Panc1 (cell line): ENCODE data around the gene BCL2L1. TPM values are rescaled to one million over a fixed set of nuclear protein-coding genes. Genes with fewer than 3 reads are reported as not detected.
A peak's percentile ranks its signal among the peaks of the same experiment; 100 is the strongest.

ENCODE experiments used
- ATAC-seq: fragments of 200-7000 bp; cut with Tn5 transposase; 2 replicates; pipeline ENCODE4 v1.9.1; 2020; ENCODE audit warnings: mild to moderate bottlenecking, moderate library complexity
- BruUV-seq: library from RNA; stranded (reverse); fragments of 400-500 nt; replicated peaks from 2 replicates; lab custom pipeline; 2021; lab: Mats Ljungman, UMichigan
- CTCF ChIA-PET: fragments of 300-600 bp; sonication (Branson Sonifier 250); formaldehyde crosslinking; loops from one replicate; lab custom pipeline; 2022; ENCODE audit warnings: antibody characterized with exemption; lab: Charles Lee
- POLR2A ChIA-PET: fragments of 300-600 bp; sonication (Branson Sonifier 250); formaldehyde crosslinking; loops from one replicate; lab custom pipeline; 2022; ENCODE audit warnings: antibody characterized with exemption; lab: Charles Lee
- DNase-seq: peaks from one replicate; pipeline ENCODE4 v3.0.0-alpha.2; 2010; ENCODE audit warnings: low read depth, low spot score
- H3K27ac ChIP-seq: 2 replicates; pipeline ENCODE4 v1.5.1; 2011; ENCODE audit warnings: mild to moderate bottlenecking, low read length, inconsistent platforms
- H3K27me3 ChIP-seq: fragments of 200-500 bp; sonication (Bioruptor generic); 2 replicates; pipeline ENCODE4 v1.6.0; 2014; ENCODE audit warnings: low read length, inconsistent platforms; ENCODE audit not compliant: control insufficient read depth, insufficient read depth
- H3K36me3 ChIP-seq: fragments of 200-500 bp; sonication (Bioruptor generic); 2 replicates; pipeline ENCODE4 v1.5.1; 2014; ENCODE audit warnings: inconsistent platforms, mild to moderate bottlenecking, low read length, moderate library complexity; ENCODE audit not compliant: control insufficient read depth, insufficient read depth
- H3K4me1 ChIP-seq: 2 replicates; pipeline ENCODE4 v1.5.1; 2011; ENCODE audit warnings: inconsistent platforms, mild to moderate bottlenecking, low read length, moderate library complexity; ENCODE audit not compliant: control insufficient read depth, insufficient read depth
- H3K4me3 ChIP-seq, 2 experiments: 2 replicates each; pipeline ENCODE4 v1.5.1; 2011 to 2012; ENCODE audit warnings: low read depth in 2 of 2, low read length in 2 of 2, mild to moderate bottlenecking in 2 of 2, inconsistent platforms in 1 of 2, moderate library complexity in 1 of 2
- H3K9me3 ChIP-seq: fragments of 200-500 bp; sonication (Bioruptor generic); 2 replicates; pipeline ENCODE4 v1.5.1; 2014; ENCODE audit warnings: low read depth, mild to moderate bottlenecking, inconsistent platforms, low read length, moderate library complexity; ENCODE audit not compliant: control insufficient read depth, insufficient read depth
- CTCF ChIP-seq: fragments of 450-650 bp; IDR thresholded peaks from 2 replicates; pipeline ENCODE4 v1.5.1; 2017; ENCODE audit warnings: mild to moderate bottlenecking
- POLR2AphosphoS5 ChIP-seq: IDR thresholded peaks from 2 replicates; pipeline ENCODE4 v1.6.1; 2012; ENCODE audit warnings: mild to moderate bottlenecking, low read depth, low read length, moderate library complexity
- SIN3A ChIP-seq: IDR thresholded peaks from 2 replicates; pipeline ENCODE4 v1.6.1; 2012; ENCODE audit warnings: low read depth, mild to moderate bottlenecking, low read length, moderate library complexity, borderline replicate concordance; ENCODE audit not compliant: insufficient read depth
- TCF7L2 ChIP-seq: IDR thresholded peaks from 2 replicates; pipeline ENCODE4 v1.6.1; 2011; ENCODE audit warnings: mild to moderate bottlenecking, low read depth, low read length, inconsistent platforms
- in situ Hi-C: cut with HindIII; loops from 2 replicates; pipeline ENCODE4 v1.10.0; 2016; ENCODE audit warnings: low sequenced_read_pairs, low pct_unique_long_range_greater_than_20kb
- intact Hi-C: fragments of 100-400 bp; cut with micrococcal nuclease; formaldehyde crosslinking; loops from one replicate; pipeline ENCODE4 v1.10.0; 2022; ENCODE audit not compliant: unreplicated experiment
- total RNA-seq: library from RNA; stranded (reverse); gene quantifications from one replicate; pipeline ENCODE4 v1.2.1, GENCODE V29; 2021; ENCODE audit not compliant: unreplicated experiment
- TF ChIP-seq, protein P1 (sequence below), 2 experiments: IDR thresholded peaks; 2 replicates each; pipeline ENCODE4 v1.6.1; 2011 to 2012; ENCODE audit warnings: low read depth in 2 of 2, control low read depth in 1 of 2, low read length in 1 of 2, mild to moderate bottlenecking in 1 of 2, moderate library complexity in 1 of 2; ENCODE audit not compliant: insufficient read depth in 1 of 2

BCL2L1 gene
- total RNA-seq, 1 experiment from 2014 or later: 150 TPM

GRCh38 chr20:31673943-31674463 is 48.7 kb downstream of the BCL2L1 start:
- H3K4me1 ChIP-seq: peaks cover 65% of the 10 kb centered on the region
- BruUV-seq: no TSS peak
- no peaks in the 10 kb centered on the region for H3K27me3 ChIP-seq
- intact Hi-C loops (no loop called here), in situ Hi-C loops (no loop called here)
- H3K36me3 ChIP-seq: 0 out of 2 replicates have a peak, but pooled peaks cover 4% of the 10 kb centered on the region
- ATAC-seq: 0 out of 2 replicates have a peak, but pooled peaks have one; percentile 5
- H3K27ac ChIP-seq: peak overlapping the region; percentile 8; the same call in 1 of the 2 replicates
- H3K4me3 ChIP-seq: no peak overlapping the region
- CTCF ChIA-PET: interaction anchor here (0.5 to 1.8 kb wide), 8 partner anchors 9 to 152 kb away, joined by 3 to 19 read pairs (median 9); no protein-coding TSS in a partner anchor
- POLR2A ChIA-PET: interaction anchor here (0.6 to 1.3 kb wide), 5 partner anchors 10 to 70 kb away, joined by 5 to 11 read pairs (median 5); no protein-coding TSS in a partner anchor
- TF ChIP-seq POLR2AphosphoS5 (no peak), TCF7L2 (no peak), CTCF (no peak), SIN3A (no peak)
- TF ChIP-seq, protein P1, sequence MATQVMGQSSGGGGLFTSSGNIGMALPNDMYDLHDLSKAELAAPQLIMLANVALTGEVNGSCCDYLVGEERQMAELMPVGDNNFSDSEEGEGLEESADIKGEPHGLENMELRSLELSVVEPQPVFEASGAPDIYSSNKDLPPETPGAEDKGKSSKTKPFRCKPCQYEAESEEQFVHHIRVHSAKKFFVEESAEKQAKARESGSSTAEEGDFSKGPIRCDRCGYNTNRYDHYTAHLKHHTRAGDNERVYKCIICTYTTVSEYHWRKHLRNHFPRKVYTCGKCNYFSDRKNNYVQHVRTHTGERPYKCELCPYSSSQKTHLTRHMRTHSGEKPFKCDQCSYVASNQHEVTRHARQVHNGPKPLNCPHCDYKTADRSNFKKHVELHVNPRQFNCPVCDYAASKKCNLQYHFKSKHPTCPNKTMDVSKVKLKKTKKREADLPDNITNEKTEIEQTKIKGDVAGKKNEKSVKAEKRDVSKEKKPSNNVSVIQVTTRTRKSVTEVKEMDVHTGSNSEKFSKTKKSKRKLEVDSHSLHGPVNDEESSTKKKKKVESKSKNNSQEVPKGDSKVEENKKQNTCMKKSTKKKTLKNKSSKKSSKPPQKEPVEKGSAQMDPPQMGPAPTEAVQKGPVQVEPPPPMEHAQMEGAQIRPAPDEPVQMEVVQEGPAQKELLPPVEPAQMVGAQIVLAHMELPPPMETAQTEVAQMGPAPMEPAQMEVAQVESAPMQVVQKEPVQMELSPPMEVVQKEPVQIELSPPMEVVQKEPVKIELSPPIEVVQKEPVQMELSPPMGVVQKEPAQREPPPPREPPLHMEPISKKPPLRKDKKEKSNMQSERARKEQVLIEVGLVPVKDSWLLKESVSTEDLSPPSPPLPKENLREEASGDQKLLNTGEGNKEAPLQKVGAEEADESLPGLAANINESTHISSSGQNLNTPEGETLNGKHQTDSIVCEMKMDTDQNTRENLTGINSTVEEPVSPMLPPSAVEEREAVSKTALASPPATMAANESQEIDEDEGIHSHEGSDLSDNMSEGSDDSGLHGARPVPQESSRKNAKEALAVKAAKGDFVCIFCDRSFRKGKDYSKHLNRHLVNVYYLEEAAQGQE (IDR thresholded peaks at IDR 0.05; ENCODE audit: insufficient read depth in 1 of 2, low read depth in 2 of 2, low read length in 1 of 2): no peak
- no peaks in the 10 kb centered on the region for H3K9me3 ChIP-seq
- no peak for DNase-seq

DNA sequence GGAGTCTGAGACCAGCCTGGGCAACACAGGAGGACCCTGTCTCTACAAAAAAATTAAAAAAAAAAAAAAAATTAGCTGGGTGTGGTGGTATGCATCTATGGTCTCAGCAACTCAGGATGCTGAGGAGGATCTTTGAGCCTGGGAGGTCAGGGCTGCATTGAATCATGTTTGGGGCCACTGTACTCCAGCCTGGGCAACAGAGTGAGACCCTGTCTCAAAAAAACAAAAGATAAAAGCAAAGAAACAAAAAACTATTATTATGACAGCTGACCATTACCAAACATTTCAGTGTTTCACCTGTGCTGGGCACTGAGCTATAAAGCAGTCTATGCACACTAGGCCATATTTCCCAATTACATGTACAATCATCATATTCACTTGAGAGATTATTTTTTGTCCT is 49.2 kb downstream of the BCL2L1 start:
- TF ChIP-seq TCF7L2 (no peak), SIN3A (no peak), CTCF (no peak), POLR2AphosphoS5 (no peak)
- TF ChIP-seq, protein P1 (IDR thresholded peaks at IDR 0.05; ENCODE audit: insufficient read depth in 1 of 2, low read depth in 2 of 2, low read length in 1 of 2): no peak
- no peak for DNase-seq
- ATAC-seq: no peak
- POLR2A ChIA-PET: interaction anchor here (0.5 to 1.3 kb wide), 4 partner anchors 10 to 159 kb away, joined by 5 to 20 read pairs (median 5); partner anchors contain the start of gene HM13
- CTCF ChIA-PET: interaction anchor here (1.2 to 1.7 kb wide), 4 partner anchors 9 to 112 kb away, joined by 3 to 19 read pairs (median 12); no protein-coding TSS in a partner anchor
- Histone ChIP-seq H3K4me3 (no peak overlapping the region), H3K9me3 (no peaks in the 10 kb centered on the region), H3K27ac (no peak overlapping the region), H3K4me1 (peaks cover 59% of the 10 kb centered on the region), H3K27me3 (no peaks in the 10 kb centered on the region), H3K36me3 (0 out of 2 replicates have a peak, but pooled peaks cover 4% of the 10 kb centered on the region)
- intact Hi-C loops: no loop called here
- in situ Hi-C loops: no loop called here
- no TSS peak for BruUV-seq
